Peyer's patch (tissue), 4 donors: ENCODE results near the gene CDCP2. TPM values are rescaled to one million over a fixed set of nuclear protein-coding genes. Genes with fewer than 3 reads are reported as not detected.

Source experiments
- DNase-seq, 3 donors: peaks; one replicate each; pipeline ENCODE4 v3.0.0-alpha.2; 2017 to 2019
- H3K27ac ChIP-seq, 4 donors: fragments of 200-600 bp; sonication (generic); one replicate each; pipeline ENCODE4 v1.5.1; 2016 to 2019
- H3K27me3 ChIP-seq, 2 donors: fragments of 200-600 bp; sonication (generic); one replicate each; pipeline ENCODE4 v1.5.1; 2019
- H3K36me3 ChIP-seq, 3 donors: fragments of 200-600 bp; sonication (generic); one replicate each; pipeline ENCODE4 v1.5.1; 2016 to 2019
- H3K4me1 ChIP-seq, 4 donors: fragments of 200-600 bp; sonication (generic); one replicate each; pipeline ENCODE4 v1.5.1; 2016 to 2019
- H3K4me3 ChIP-seq, 4 donors: fragments of 200-600 bp; sonication (generic); 1 replicate in 3 of 4; 2 replicates in 1 of 4; pipeline ENCODE4 v1.5.1; 2016 to 2019; ENCODE audit warnings: mild to moderate bottlenecking in 1 of 4
- H3K9me3 ChIP-seq, 4 donors: fragments of 200-600 bp; sonication (generic); one replicate each; pipeline ENCODE4 v1.5.1; 2016 to 2019; ENCODE audit warnings: mild to moderate bottlenecking in 1 of 4
- POLR2A ChIP-seq, 2 donors: fragments of 450-650 bp; IDR thresholded peaks; one replicate each; pipeline ENCODE4 v1.5.1; 2017; ENCODE audit warnings: antibody characterized with exemption in 2 of 2, mild to moderate bottlenecking in 2 of 2, moderate library complexity in 2 of 2
- total RNA-seq, 4 donors: library from RNA; depleted of rRNA; stranded (reverse); fragments of >200 nt; gene quantifications; one replicate each; pipeline ENCODE4 v1.1.0, GENCODE V29; 2016
- TF ChIP-seq, protein P1 (sequence below), 6 experiments: fragments of 450-650 bp in 4 of 6; fragments of 200-600 bp in 2 of 6; sonication (generic) in 1 of 6; IDR thresholded peaks; one replicate each; pipeline ENCODE4 v1.5.1; 2017 to 2019; ENCODE audit warnings: antibody characterized with exemption in 6 of 6, mild to moderate bottlenecking in 3 of 6, moderate library complexity in 1 of 6

Gene CDCP2
- total RNA-seq, 4 donors from 2014 or later = not detected

- TF ChIP-seq, protein P1, sequence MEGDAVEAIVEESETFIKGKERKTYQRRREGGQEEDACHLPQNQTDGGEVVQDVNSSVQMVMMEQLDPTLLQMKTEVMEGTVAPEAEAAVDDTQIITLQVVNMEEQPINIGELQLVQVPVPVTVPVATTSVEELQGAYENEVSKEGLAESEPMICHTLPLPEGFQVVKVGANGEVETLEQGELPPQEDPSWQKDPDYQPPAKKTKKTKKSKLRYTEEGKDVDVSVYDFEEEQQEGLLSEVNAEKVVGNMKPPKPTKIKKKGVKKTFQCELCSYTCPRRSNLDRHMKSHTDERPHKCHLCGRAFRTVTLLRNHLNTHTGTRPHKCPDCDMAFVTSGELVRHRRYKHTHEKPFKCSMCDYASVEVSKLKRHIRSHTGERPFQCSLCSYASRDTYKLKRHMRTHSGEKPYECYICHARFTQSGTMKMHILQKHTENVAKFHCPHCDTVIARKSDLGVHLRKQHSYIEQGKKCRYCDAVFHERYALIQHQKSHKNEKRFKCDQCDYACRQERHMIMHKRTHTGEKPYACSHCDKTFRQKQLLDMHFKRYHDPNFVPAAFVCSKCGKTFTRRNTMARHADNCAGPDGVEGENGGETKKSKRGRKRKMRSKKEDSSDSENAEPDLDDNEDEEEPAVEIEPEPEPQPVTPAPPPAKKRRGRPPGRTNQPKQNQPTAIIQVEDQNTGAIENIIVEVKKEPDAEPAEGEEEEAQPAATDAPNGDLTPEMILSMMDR (IDR thresholded peaks at IDR 0.05) = no peak
- no peak for TF ChIP-seq POLR2A (IDR thresholded peaks at IDR 0.05)
- H3K27me3 ChIP-seq = no peaks in the 10 kb centered on the region
- no peaks in the 10 kb centered on the region for H3K36me3 ChIP-seq
- no peak overlapping the region for H3K27ac ChIP-seq
- H3K4me3 ChIP-seq = no peak overlapping the region
- no peaks in the 10 kb centered on the region for H3K9me3 ChIP-seq
- no peaks in the 10 kb centered on the region for H3K4me1 ChIP-seq
- no peak for DNase-seq
These were observed 38.8 kb downstream of the CDCP2 start for GRCh38 chr1:54114001-54114400.

DNA sequence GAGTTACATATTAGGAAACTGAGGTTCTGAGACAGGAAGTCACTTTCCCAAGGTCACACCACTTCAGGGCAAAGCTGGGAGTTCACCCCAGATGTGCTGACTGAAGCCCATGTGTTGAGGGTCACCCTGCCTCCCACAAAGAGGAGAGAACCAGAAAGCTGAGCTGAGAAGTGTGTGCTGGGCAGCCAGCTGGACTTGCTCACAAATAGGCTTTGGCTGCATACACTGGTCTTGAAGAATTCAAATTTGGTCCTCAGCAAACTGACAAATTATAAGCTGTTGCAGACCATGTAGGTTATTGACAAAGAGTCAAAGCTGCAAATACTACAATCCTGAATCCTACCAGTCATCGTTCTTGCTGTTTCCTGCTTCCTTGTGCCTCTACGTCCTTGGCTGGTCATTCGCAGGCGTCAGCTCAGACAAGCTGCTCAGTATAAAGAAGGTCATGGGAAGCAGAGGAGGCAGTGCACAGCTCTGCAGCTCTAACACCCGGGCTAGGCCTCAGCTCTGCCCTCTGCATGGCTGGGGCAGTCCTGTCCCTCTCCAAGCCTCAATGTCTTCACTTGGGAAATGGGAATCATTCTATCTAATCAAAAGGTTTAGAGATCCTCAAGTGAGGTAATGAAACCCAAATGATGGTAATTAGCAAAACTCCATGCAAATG is 40.0 kb downstream of the CDCP2 start:
- TF ChIP-seq, protein P1 (IDR thresholded peaks at IDR 0.05) = no peak
- TF ChIP-seq POLR2A (IDR thresholded peaks at IDR 0.05) = no peak
- no peaks in the 10 kb centered on the region for H3K9me3 ChIP-seq
- no peak overlapping the region for H3K4me3 ChIP-seq
- no peak overlapping the region for H3K27ac ChIP-seq
- no peaks in the 10 kb centered on the region for H3K27me3 ChIP-seq
- H3K4me1 ChIP-seq = no peaks in the 10 kb centered on the region
- H3K36me3 ChIP-seq = no peaks in the 10 kb centered on the region
- DNase-seq = peak in 1 of 3 donors; percentile 26

- H3K4me1 ChIP-seq = no peaks in the 10 kb centered on the region
- H3K27me3 ChIP-seq = no peaks in the 10 kb centered on the region
- peak in 1 of 3 donors; percentile 24 for DNase-seq
- H3K9me3 ChIP-seq = no peaks in the 10 kb centered on the region
- no peak overlapping the region for H3K4me3 ChIP-seq
- no peak overlapping the region for H3K27ac ChIP-seq
- TF ChIP-seq POLR2A (IDR thresholded peaks at IDR 0.05) = no peak
- TF ChIP-seq, protein P1 (IDR thresholded peaks at IDR 0.05) = no peak
- H3K36me3 ChIP-seq = no peaks in the 10 kb centered on the region
These were observed 40.8 kb downstream of the CDCP2 start for GRCh38 chr1:54112027-54112426.

GRCh38 chr1:54111624-54112023 is 41.2 kb downstream of the CDCP2 start:
- no peak overlapping the region for H3K27ac ChIP-seq
- H3K4me1 ChIP-seq = no peaks in the 10 kb centered on the region
- H3K36me3 ChIP-seq = no peaks in the 10 kb centered on the region
- no peaks in the 10 kb centered on the region for H3K9me3 ChIP-seq
- no peak overlapping the region for H3K4me3 ChIP-seq
- H3K27me3 ChIP-seq = no peaks in the 10 kb centered on the region
- TF ChIP-seq POLR2A (IDR thresholded peaks at IDR 0.05) = no peak
- TF ChIP-seq, protein P1 (IDR thresholded peaks at IDR 0.05) = no peak
- DNase-seq = peak in 1 of 3 donors; percentile 36

GRCh38 chr1:54110996-54111395 is 41.8 kb downstream of the CDCP2 start:
- no peak overlapping the region for H3K27ac ChIP-seq
- H3K4me3 ChIP-seq = no peak overlapping the region
- no peak for TF ChIP-seq POLR2A (IDR thresholded peaks at IDR 0.05)
- TF ChIP-seq, protein P1 (IDR thresholded peaks at IDR 0.05) = no peak
- H3K4me1 ChIP-seq = no peaks in the 10 kb centered on the region
- no peak for DNase-seq
- H3K27me3 ChIP-seq = no peaks in the 10 kb centered on the region
- no peaks in the 10 kb centered on the region for H3K9me3 ChIP-seq
- no peaks in the 10 kb centered on the region for H3K36me3 ChIP-seq
